SK-N-SH treated with all-trans-retinoic acid at 6 μM for 48 hours (cell line): ENCODE measurements around the gene TAF13.

Experiments used
- ARNTL ChIP-seq: fragments of 450-650 bp; formaldehyde crosslinking; IDR thresholded peaks from 2 replicates; pipeline ENCODE4 v1.5.0; 2020; ENCODE audit warnings: low read depth, mild to moderate bottlenecking, moderate library complexity, borderline replicate concordance
- CSDC2 ChIP-seq: fragments of 250-450 bp; sonication (Bioruptor Pico); IDR thresholded peaks from 2 replicates; pipeline ENCODE4 v1.5.0; 2020; ENCODE audit warnings: mild to moderate bottlenecking, moderate library complexity
- ZC3H10 ChIP-seq: fragments of 250-450 bp; sonication (Bioruptor Pico); IDR thresholded peaks from 2 replicates; pipeline ENCODE4 v1.5.1; 2021; ENCODE audit warnings: mild to moderate bottlenecking, moderate library complexity
- ZFP3 ChIP-seq: fragments of 250-450 bp; sonication (Bioruptor Pico); IDR thresholded peaks from 2 replicates; pipeline ENCODE4 v1.5.0; 2020; ENCODE audit warnings: mild to moderate bottlenecking, moderate library complexity
- ZNF565 ChIP-seq: fragments of 450-650 bp; formaldehyde crosslinking; conservative IDR thresholded peaks from 2 replicates; pipeline ENCODE4 v1.5.0; 2020; ENCODE audit warnings: low read depth, mild to moderate bottlenecking, moderate library complexity
- ZNF8 ChIP-seq: fragments of 450-650 bp; formaldehyde crosslinking; IDR thresholded peaks from 2 replicates; pipeline ENCODE4 v1.5.0; 2020; ENCODE audit warnings: mild to moderate bottlenecking, moderate library complexity
- TF ChIP-seq, protein P1 (sequence below): fragments of 250-450 bp; sonication (Bioruptor Pico); IDR thresholded peaks from 2 replicates; pipeline ENCODE4 v1.8.0; 2020; ENCODE audit warnings: mild to moderate bottlenecking, moderate library complexity, borderline replicate concordance
- TF ChIP-seq, protein P2 (sequence below): fragments of 250-450 bp; sonication (Bioruptor Pico); IDR thresholded peaks from 2 replicates; pipeline ENCODE4 v1.5.1; 2020; ENCODE audit warnings: low read depth, mild to moderate bottlenecking, moderate library complexity
- TF ChIP-seq, protein P3 (sequence below): fragments of 250-450 bp; sonication (Bioruptor Pico); IDR thresholded peaks from 2 replicates; pipeline ENCODE4 v1.5.1; 2021; ENCODE audit warnings: mild to moderate bottlenecking, moderate library complexity

DNA sequence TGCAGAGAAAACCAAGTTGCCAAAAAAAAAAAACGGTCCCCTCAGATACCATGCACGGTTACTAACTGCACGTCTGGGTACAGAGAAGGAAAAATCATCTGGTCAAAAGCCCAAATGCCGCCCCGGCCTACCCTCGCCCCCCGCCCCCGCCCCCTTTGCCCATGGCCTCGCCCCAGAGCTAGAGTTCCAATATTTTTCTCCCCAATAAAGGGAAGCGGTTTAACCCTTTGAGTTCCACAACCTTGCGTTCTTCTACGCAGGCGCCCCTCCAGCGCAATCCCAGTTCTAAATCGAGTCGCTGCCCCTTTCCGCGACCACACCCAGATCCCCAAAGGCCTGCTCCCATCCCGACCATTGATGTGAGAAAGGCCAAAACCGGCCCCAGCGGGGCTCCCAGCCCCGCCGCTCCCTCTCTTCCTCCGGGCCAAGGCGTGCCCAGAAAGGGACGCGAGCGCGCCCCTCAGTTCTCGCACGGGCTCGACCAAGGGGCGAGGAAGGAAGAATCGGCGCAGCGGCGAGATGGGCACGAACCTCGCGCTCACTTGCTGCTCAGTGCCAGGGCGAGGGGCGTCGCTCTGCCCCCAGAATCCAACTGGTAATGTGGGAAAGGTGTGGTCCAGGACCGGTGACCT, 34.7 kb downstream of the TAF13 start:
- TF ChIP-seq, protein P1, sequence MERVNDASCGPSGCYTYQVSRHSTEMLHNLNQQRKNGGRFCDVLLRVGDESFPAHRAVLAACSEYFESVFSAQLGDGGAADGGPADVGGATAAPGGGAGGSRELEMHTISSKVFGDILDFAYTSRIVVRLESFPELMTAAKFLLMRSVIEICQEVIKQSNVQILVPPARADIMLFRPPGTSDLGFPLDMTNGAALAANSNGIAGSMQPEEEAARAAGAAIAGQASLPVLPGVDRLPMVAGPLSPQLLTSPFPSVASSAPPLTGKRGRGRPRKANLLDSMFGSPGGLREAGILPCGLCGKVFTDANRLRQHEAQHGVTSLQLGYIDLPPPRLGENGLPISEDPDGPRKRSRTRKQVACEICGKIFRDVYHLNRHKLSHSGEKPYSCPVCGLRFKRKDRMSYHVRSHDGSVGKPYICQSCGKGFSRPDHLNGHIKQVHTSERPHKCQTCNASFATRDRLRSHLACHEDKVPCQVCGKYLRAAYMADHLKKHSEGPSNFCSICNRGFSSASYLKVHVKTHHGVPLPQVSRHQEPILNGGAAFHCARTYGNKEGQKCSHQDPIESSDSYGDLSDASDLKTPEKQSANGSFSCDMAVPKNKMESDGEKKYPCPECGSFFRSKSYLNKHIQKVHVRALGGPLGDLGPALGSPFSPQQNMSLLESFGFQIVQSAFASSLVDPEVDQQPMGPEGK: no peak
- TF ChIP-seq CSDC2 (CRISPR knock-in tag) (no peak), ARNTL (CRISPR knock-in tag) (no peak), ZNF8 (CRISPR knock-in tag) (no peak), ZNF565 (no peak), ZFP3 (CRISPR knock-in tag) (no peak), ZC3H10 (CRISPR knock-in tag) (no peak)
- TF ChIP-seq, protein P2, sequence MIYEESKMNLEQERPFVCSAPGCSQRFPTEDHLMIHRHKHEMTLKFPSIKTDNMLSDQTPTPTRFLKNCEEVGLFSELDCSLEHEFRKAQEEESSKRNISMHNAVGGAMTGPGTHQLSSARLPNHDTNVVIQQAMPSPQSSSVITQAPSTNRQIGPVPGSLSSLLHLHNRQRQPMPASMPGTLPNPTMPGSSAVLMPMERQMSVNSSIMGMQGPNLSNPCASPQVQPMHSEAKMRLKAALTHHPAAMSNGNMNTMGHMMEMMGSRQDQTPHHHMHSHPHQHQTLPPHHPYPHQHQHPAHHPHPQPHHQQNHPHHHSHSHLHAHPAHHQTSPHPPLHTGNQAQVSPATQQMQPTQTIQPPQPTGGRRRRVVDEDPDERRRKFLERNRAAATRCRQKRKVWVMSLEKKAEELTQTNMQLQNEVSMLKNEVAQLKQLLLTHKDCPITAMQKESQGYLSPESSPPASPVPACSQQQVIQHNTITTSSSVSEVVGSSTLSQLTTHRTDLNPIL (CRISPR knock-in tag): no peak
- TF ChIP-seq, protein P3, sequence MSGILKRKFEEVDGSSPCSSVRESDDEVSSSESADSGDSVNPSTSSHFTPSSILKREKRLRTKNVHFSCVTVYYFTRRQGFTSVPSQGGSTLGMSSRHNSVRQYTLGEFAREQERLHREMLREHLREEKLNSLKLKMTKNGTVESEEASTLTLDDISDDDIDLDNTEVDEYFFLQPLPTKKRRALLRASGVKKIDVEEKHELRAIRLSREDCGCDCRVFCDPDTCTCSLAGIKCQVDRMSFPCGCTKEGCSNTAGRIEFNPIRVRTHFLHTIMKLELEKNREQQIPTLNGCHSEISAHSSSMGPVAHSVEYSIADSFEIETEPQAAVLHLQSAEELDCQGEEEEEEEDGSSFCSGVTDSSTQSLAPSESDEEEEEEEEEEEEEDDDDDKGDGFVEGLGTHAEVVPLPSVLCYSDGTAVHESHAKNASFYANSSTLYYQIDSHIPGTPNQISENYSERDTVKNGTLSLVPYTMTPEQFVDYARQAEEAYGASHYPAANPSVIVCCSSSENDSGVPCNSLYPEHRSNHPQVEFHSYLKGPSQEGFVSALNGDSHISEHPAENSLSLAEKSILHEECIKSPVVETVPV (CRISPR knock-in tag): no peak
